HG03565 (cell line): ENCODE measurements around the gene TOB1.
"Not testable (repeated sequence)": the region's sequence is repeated elsewhere in the genome, so short reads cannot be mapped to it uniquely, and the experiment has no call there.

Source experiments
- ATAC-seq: cut with Tn5 transposase; IDR thresholded peaks from one replicate; pipeline ENCODE4 v1.9.1; 2021; ENCODE audit warnings: mild to moderate bottlenecking, moderate library complexity; ENCODE audit not compliant: unreplicated experiment

Gene TOB1

DNA sequence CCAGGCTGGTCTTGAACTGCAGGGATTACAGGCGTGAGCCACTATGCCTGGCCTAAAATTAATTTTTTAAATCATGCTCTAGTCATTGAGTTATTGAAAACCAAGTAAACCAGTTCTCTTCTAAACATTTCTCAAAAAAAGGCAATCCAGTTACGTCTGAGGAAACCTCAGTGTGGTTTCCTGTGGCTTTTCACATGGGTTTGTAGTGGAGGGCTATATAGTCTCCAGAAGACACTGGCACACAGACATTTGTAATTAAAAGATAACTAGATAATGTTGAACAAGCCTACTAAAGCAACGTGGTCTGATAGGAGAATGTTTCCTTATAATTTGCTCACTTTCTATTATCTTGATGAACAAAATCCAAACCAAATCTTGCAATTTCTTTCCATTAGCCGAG, 5.2 kb upstream of the TOB1 start:
- ATAC-seq = no peak

DNA sequence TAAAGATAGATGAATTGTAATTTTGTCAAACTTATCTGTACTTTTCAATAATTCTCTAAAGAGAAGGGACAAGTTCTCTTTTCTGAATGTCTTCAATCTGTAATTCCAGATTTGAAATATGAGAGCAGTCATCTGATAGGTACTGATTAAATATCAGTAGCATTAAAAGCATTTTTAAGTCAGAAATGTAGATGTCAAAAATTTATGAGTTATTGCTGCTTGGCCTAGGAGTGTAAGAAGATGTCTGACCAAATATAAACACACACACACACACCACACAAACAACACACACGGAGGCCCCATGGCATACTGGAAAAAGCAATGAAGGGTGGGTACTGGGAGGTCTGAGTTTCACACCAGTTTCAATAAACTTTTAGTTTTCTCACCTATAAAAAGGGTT, 2.4 kb upstream of the TOB1 start:
- ATAC-seq = no peak

- no peak for ATAC-seq
Observed at GRCh38 chr17:50868140-50868438, 1.9 kb upstream of the TOB1 start.

DNA sequence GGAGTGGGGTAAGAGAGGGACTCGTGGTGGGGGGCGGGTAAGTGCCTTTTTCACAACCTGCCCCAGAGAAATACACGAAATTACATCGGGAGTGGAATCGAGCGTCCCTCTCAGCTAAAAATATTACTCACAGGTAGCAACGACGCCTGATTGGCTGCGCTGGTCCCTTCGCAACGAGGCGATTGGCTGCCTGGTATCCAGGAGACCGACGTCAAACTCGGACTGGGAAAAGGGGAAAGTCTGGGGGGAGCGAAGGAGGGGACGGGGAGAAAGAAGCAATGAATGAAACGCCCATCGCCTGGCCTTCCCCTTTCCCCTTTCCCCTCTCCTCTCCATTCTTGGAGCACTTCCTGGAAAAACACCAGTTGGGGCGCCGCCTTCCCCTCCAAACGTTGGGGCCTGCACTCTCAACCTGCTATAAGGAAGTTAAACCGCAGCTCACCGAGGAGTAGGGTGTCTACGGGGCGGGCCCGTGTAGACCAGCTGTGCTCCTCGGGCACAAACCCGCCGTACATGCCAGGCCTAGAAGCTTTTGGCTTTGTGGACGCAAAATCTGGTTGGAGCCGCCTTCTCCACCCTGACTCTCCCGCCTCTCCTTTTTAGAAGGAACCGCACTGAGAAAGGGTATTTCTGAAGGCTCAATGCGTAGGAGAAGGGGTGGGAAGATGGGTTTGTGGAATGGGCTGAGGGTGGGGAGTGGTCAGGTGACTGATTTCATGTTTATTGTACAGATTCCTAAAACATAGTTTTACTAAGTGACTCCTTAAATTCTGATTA, 1.4 kb upstream of the TOB1 start:
- ATAC-seq = peak; percentile 25

DNA sequence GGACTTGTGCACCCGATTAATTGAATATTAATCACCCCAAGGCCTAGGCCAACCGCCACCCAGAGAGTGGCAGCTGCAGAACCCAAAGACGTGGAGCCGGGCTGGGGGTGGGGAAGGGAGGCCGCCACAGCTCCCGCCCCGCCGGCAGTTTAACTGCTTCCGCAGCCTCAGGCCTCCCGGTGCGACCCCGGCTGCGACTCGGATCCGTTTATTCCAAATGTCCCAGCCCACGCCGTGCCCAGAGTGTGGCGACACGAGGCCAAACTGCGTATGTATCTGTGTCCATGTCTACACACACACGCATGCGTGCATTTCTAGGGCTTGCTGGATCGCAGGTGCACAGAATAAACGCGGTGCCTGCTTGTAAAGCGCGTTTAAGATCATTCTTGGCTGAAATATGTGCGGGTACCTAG, 802 bp upstream of the TOB1 start:
- ATAC-seq = peak; percentile 6

DNA sequence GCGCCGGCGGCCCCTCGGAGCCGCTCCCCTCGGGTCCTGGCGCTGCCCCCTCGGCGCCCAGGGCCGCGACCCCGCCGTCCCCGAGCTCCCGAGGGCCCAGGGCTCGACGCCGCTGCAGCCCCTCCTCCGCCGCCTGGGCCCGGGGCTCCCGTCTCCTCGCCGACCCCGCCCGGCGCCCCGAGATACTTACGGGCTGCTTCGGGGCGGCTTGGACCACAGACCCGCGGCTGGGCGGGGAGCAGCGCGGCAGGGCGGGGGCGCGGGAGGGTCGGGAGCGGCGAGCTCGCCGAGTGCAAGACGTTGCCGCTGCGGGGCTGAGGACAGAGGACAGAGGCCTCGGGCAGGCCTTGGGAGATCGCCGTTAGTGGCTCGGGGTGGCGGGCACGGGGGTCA, 290 bp downstream of the TOB1 start:
- peak; percentile 0 for ATAC-seq

GRCh38 chr17:50865060-50865867, 890 bp downstream of the TOB1 start:
- no peak for ATAC-seq

GRCh38 chr17:50864747-50865059, 1.5 kb downstream of the TOB1 start:
- ATAC-seq = no peak

DNA sequence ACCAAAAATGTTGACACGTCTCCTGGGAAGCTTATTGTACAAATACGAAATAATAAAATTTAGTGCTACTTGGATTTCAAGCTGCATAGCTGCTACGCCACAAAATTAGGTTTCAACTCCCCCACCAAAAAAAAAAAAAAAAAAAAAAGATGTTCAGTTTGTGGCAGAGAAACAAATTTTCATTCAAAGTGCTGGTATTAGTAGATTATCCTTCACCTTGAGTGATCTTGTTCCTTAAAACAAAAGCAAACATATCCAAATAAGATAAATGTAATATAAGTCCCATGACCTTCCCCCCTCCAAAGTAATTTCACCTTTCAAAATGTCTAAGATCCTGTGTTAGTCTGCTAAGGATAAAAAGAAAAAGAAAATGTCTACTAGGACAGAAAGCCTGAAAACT, 2.2 kb downstream of the TOB1 start:
- ATAC-seq = no peak

- ATAC-seq = no peak
Observed at GRCh38 chr17:50863221-50863843, 2.8 kb downstream of the TOB1 start.

- ATAC-seq = no peak
Observed at GRCh38 chr17:50861822-50862528, 4.2 kb downstream of the TOB1 start.

DNA sequence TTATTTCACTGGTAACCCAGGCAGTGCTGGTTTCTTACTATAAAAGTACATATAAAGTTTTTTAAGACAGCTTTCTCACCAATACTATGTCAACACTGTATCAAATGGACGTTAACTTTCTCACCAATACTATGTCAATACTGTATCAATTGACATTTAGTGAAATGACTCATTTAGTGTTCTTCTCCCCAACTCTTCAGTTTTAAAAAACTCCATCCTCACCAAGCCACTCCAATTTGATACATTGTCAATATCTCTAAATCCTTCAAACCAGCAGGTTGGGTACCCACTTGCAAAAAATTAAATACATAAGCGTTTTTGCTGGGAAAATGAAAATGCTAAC, 4.8 kb downstream of the TOB1 start:
- ATAC-seq = no peak

GRCh38 chr17:50859727-50860126, 6.4 kb downstream of the TOB1 start:
- ATAC-seq = not testable (repeated sequence)

GRCh38 chr17:50858486-50859225, 7.5 kb downstream of the TOB1 start:
- ATAC-seq = no peak

DNA sequence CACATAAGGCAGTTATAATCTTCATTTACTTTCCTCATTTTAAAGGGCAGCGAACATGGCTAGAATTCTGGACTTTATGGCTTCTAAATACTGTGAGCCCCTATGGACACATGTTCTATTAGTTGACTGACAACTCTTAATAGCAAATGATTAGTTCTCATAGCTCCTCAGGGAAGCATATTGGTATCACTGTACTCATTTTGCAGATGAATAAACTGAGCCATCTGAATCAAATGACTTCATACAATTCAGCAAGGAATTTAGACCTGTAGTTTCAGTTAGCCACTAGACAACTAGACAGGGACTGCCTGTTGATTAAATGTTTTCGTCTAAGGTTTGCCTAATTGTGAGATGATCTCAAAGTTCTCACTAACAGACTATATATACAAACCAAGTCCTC, 9.7 kb downstream of the TOB1 start:
- ATAC-seq = no peak

DNA sequence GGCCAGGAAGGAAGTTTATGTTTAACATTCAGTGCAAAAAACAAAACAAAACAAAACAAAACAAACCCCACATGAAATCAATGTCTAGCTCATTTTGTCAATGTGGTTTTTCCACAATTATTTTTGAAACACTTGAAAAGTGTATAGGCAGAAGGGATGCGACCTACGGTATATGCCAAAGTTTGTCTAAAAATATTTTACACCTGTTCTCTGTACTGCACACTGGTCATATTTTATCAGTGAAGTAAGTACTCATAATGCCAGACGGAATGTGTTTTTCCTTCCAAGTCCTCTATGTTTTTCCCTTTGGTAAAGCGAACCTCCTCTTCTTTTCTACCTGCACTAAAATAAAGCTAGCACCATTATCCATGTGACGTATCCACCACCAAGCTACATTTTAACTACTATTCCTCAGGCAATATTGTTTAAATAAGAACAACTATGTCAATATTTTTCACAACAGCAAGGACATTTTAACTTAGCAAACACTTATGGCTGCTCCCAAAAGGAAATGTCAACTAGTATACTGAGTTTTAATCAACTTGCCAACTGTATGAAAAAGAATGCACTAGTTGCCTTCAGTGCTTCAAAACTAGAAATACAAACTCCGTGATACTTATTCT, 10.3 kb downstream of the TOB1 start:
- no peak for ATAC-seq

GRCh38 chr17:50853781-50854180, 12.4 kb downstream of the TOB1 start:
- ATAC-seq = no peak

DNA sequence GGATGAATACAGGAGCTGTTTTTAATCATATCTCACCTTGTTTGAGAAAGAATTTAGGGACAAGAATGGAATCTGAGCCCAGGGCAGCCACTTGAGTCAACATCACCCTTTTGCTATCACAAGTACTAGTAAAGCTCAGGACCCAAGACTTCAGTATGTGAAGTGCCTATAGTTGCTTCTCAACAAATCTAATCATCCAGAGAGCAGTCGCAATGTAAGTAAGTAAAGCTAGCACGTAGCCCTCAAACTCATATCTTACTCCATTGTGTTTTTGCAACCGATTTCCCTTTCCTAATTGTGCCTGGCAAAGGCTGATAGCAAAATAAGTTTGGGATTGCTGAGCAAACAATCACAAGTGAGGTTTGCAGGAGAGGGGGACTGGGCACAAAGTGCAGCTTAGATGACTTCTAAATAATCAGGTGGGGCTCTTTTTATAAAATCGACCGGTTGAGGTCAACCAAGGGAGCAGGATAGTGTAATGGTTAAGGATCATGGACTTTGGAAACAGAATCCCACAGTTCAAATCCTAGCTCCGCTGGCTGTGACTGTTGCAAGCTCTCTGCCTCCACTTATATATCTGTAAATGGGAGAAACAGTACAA, 13.0 kb downstream of the TOB1 start:
- ATAC-seq = no peak

DNA sequence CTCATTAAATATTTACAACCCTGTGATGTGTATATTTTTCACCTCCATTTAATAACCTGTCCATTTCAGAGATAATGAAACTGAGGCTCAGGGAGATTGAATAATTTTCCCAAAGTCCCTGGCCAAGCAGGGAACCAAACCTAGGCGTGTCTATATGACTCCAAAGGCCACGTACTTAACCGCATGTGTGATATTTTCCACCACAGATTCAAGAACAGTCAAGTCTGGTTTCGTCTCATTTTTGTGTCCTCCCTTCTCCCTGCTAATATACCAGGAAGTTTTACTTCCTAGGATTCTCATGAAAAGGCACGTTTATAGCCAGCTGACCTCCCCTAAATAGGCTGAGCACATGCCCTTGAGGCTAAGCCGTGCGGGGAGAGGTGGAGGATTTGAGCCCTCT, 15.5 kb downstream of the TOB1 start:
- no peak for ATAC-seq

GRCh38 chr17:50848711-50849110, 17.4 kb downstream of the TOB1 start:
- ATAC-seq = no peak
